Keratinocyte (primary cell): ENCODE data around the gene REG1B. TPM values are rescaled to one million over a fixed set of nuclear protein-coding genes. Genes with fewer than 3 reads are reported as not detected.

Experiments used
- DNase-seq: peaks from one replicate; pipeline ENCODE4 v3.0.0-alpha.2; 2011; ENCODE audit warnings: low read depth, missing footprints, low spot score
- FAIRE-seq: peaks from 2 replicates; lab custom pipeline; 2011; peaks lifted over from hg19 to GRCh38; lab: Jason Lieb, UNC
- H2AFZ ChIP-seq: 2 replicates; pipeline ENCODE4 v1.6.0; 2012; ENCODE audit warnings: low read length, control low read depth, inconsistent platforms; ENCODE audit not compliant: control insufficient read depth
- H3K27ac ChIP-seq: 2 replicates; pipeline ENCODE4 v1.5.1; 2011; ENCODE audit warnings: low read length; ENCODE audit not compliant: control insufficient read depth, insufficient read depth
- H3K27me3 ChIP-seq: 3 replicates; pipeline ENCODE4 v1.6.0; 2011; ENCODE audit warnings: low read length; ENCODE audit not compliant: control insufficient read depth, insufficient read depth; ENCODE audit errors: extremely low read depth
- H3K36me3 ChIP-seq, 2 experiments: 2 replicates in 1 of 2; 3 replicates in 1 of 2; pipeline ENCODE4 v1.5.1; 2011; ENCODE audit warnings: low read length in 2 of 2, mild to moderate bottlenecking in 1 of 2; ENCODE audit not compliant: control insufficient read depth in 2 of 2, insufficient read depth in 2 of 2; ENCODE audit errors: extremely low read depth in 1 of 2
- H3K4me1 ChIP-seq: 3 replicates; pipeline ENCODE4 v1.5.1; 2011; ENCODE audit warnings: low read length; ENCODE audit not compliant: control insufficient read depth, insufficient read depth; ENCODE audit errors: extremely low read depth
- H3K4me2 ChIP-seq: 3 replicates; pipeline ENCODE4 v1.6.0; 2011; ENCODE audit warnings: low read depth, low read length; ENCODE audit not compliant: control insufficient read depth, insufficient read depth; ENCODE audit errors: extremely low read depth
- H3K4me3 ChIP-seq, 3 experiments: fragments of 200-600 bp in 1 of 3; sonication (generic) in 1 of 3; 2 replicates in 2 of 3; 3 replicates in 1 of 3; pipeline ENCODE4 v1.5.1; 2011 to 2016; ENCODE audit warnings: low read length in 3 of 3, mild to moderate bottlenecking in 3 of 3, control low read depth in 2 of 3, inconsistent platforms in 1 of 3, low read depth in 1 of 3, mixed read lengths in 1 of 3, mixed run types in 1 of 3, moderate library complexity in 1 of 3; ENCODE audit not compliant: control insufficient read depth in 2 of 3, insufficient read depth in 2 of 3; ENCODE audit errors: extremely low read depth in 1 of 3
- H3K79me2 ChIP-seq: 2 replicates; pipeline ENCODE4 v1.6.0; 2012; ENCODE audit warnings: low read length; ENCODE audit not compliant: control insufficient read depth, insufficient read depth
- H3K9ac ChIP-seq: 3 replicates; pipeline ENCODE4 v1.6.0; 2011; ENCODE audit warnings: low read length; ENCODE audit not compliant: control insufficient read depth, insufficient read depth; ENCODE audit errors: extremely low read depth
- H3K9me1 ChIP-seq: 3 replicates; pipeline ENCODE4 v1.6.0; 2011; ENCODE audit warnings: low read length; ENCODE audit not compliant: control insufficient read depth, insufficient read depth; ENCODE audit errors: extremely low read depth
- H3K9me3 ChIP-seq: 2 replicates; pipeline ENCODE4 v1.5.1; 2012; ENCODE audit warnings: low read depth, low read length; ENCODE audit not compliant: control insufficient read depth
- H4K20me1 ChIP-seq: 3 replicates; pipeline ENCODE4 v1.6.0; 2011; ENCODE audit warnings: low read length; ENCODE audit not compliant: control insufficient read depth, insufficient read depth; ENCODE audit errors: extremely low read depth
- EZH2 ChIP-seq: IDR thresholded peaks from one replicate; pipeline ENCODE4 v1.6.1; 2012; ENCODE audit warnings: inconsistent platforms, mild to moderate bottlenecking, low read length, moderate library complexity
- dilution Hi-C: fragments of 300-500 bp; cut with MboI; formaldehyde crosslinking; loops from one replicate; pipeline ENCODE4 v1.7.0; 2020; ENCODE audit warnings: low sequenced_read_pairs; ENCODE audit not compliant: extremely low pct_ligation_motif_present
- polyA plus RNA-seq, 5 experiments: library from polyadenylated mRNA; depleted of rRNA in 3 of 5; stranded (reverse) in 3 of 5; stranded (forward) in 1 of 5; unstranded in 1 of 5; fragments of >200 nt; gene quantifications; 1 replicate in 1 of 5; 2 replicates in 3 of 5; 3 replicates in 1 of 5; pipeline versions ENCODE4 v1.2.1 to v1.2.3, GENCODE V29; 2011 to 2012; ENCODE audit warnings: missing spikeins in 2 of 5, low read depth in 1 of 5, low replicate concordance in 1 of 5
- TF ChIP-seq, protein P1 (sequence below), 3 experiments: IDR thresholded peaks in 1 of 3; conservative IDR thresholded peaks in 1 of 3; optimal IDR thresholded peaks in 1 of 3; 2 replicates in 2 of 3; 3 replicates in 1 of 3; pipeline versions ENCODE3 to v1.5.1; 2011; ENCODE audit warnings: low read length in 3 of 3, mild to moderate bottlenecking in 3 of 3, moderate library complexity in 2 of 3, control low read depth in 1 of 3, inconsistent platforms in 1 of 3; ENCODE audit not compliant: insufficient read depth in 2 of 3; ENCODE audit errors: extremely low read depth in 1 of 3

REG1B gene
- polyA plus RNA-seq, 1 donor (not counting 4 experiments of a cell fraction or from before 2014, with no cell fraction given), result not detected

- H3K79me2 ChIP-seq, result no peaks in the 10 kb centered on the region
- H3K4me2 ChIP-seq, result no peak overlapping the region
- H3K9ac ChIP-seq, result no peak overlapping the region
- H3K9me3 ChIP-seq, result no peaks in the 10 kb centered on the region
- H3K36me3 ChIP-seq, result no peaks in the 10 kb centered on the region
- DNase-seq, result no peak
- H4K20me1 ChIP-seq, result no peaks in the 10 kb centered on the region
- no peaks in the 10 kb centered on the region for H3K9me1 ChIP-seq
- dilution Hi-C loops, result no loop called here
- H3K27me3 ChIP-seq, result no peaks in the 10 kb centered on the region
- no peak for TF ChIP-seq EZH2
- TF ChIP-seq, protein P1, sequence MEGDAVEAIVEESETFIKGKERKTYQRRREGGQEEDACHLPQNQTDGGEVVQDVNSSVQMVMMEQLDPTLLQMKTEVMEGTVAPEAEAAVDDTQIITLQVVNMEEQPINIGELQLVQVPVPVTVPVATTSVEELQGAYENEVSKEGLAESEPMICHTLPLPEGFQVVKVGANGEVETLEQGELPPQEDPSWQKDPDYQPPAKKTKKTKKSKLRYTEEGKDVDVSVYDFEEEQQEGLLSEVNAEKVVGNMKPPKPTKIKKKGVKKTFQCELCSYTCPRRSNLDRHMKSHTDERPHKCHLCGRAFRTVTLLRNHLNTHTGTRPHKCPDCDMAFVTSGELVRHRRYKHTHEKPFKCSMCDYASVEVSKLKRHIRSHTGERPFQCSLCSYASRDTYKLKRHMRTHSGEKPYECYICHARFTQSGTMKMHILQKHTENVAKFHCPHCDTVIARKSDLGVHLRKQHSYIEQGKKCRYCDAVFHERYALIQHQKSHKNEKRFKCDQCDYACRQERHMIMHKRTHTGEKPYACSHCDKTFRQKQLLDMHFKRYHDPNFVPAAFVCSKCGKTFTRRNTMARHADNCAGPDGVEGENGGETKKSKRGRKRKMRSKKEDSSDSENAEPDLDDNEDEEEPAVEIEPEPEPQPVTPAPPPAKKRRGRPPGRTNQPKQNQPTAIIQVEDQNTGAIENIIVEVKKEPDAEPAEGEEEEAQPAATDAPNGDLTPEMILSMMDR (optimal IDR thresholded peaks at IDR 0.05 in 1 of 3, IDR thresholded peaks at IDR 0.05 in 1 of 3, conservative IDR thresholded peaks at IDR 0.05 in 1 of 3; ENCODE audit: extremely low read depth in 1 of 3, insufficient read depth in 2 of 3, low read length in 3 of 3), result no peak
- H2AFZ ChIP-seq, result no peak overlapping the region
- H3K4me1 ChIP-seq, result no peaks in the 10 kb centered on the region
- no peak overlapping the region for H3K4me3 ChIP-seq
- H3K27ac ChIP-seq, result no peak overlapping the region
- FAIRE-seq, result no peak
Observed at GRCh38 chr2:79101024-79101423, 13.2 kb upstream of the REG1B start.

DNA sequence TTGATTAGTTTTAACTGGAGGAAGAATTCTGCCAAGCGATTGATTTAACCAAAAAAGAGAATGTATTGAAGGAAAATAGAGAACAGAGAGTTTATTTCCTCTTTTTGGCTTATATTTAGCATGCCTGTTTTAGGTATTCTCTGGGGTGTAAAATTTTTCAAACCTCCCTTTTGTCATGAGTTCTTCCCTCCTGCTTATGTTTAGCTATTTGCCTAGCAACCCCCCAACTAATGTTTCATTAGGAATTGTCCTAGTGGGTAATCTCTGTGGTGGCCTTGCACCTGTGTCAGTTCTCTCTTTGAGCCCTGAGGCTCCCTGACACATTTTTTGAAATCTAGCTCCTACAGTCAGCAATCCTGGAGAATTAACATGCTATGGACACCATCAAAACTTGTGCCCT is 12.5 kb upstream of the REG1B start:
- no peak overlapping the region for H3K9ac ChIP-seq
- H3K79me2 ChIP-seq, result no peaks in the 10 kb centered on the region
- H3K4me3 ChIP-seq, result no peak overlapping the region
- no peaks in the 10 kb centered on the region for H3K27me3 ChIP-seq
- no peaks in the 10 kb centered on the region for H3K9me3 ChIP-seq
- no peak overlapping the region for H3K27ac ChIP-seq
- dilution Hi-C loops, result no loop called here
- H3K9me1 ChIP-seq, result no peaks in the 10 kb centered on the region
- no peak overlapping the region for H2AFZ ChIP-seq
- H3K4me1 ChIP-seq, result no peaks in the 10 kb centered on the region
- H3K4me2 ChIP-seq, result no peak overlapping the region
- TF ChIP-seq, protein P1 (optimal IDR thresholded peaks at IDR 0.05 in 1 of 3, IDR thresholded peaks at IDR 0.05 in 1 of 3, conservative IDR thresholded peaks at IDR 0.05 in 1 of 3; ENCODE audit: extremely low read depth in 1 of 3, insufficient read depth in 2 of 3, low read length in 3 of 3), result no peak
- no peak for TF ChIP-seq EZH2
- no peaks in the 10 kb centered on the region for H3K36me3 ChIP-seq
- FAIRE-seq (no peak), DNase-seq (no peak)
- H4K20me1 ChIP-seq, result no peaks in the 10 kb centered on the region
